GM23338 (cell line): ENCODE data around the gene FLNB.

Source experiments
- CREB1 ChIP-seq: fragments of 250-450 bp; sonication (Bioruptor Pico); IDR thresholded peaks from 2 replicates; pipeline ENCODE4 v1.5.0; 2020; ENCODE audit warnings: low read depth, mild to moderate bottlenecking, moderate library complexity
- CTCF ChIP-seq, 2 experiments: fragments of 200-600 bp in 1 of 2; sonication (generic) in 1 of 2; conservative IDR thresholded peaks; 2 replicates each; pipeline versions ENCODE4 v1.5.1 to v1.6.1; 2016 to 2017; ENCODE audit warnings: antibody characterized with exemption in 2 of 2, low read depth in 2 of 2, mild to moderate bottlenecking in 2 of 2, moderate library complexity in 1 of 2
- EZH2 ChIP-seq: fragments of 200-600 bp; sonication (generic); IDR thresholded peaks from one replicate; pipeline ENCODE4 v1.8.0; 2017; ENCODE audit warnings: antibody characterized with exemption, mild to moderate bottlenecking, low read depth; ENCODE audit not compliant: unreplicated experiment
- POLR2AphosphoS5 ChIP-seq: IDR thresholded peaks from 2 replicates; pipeline ENCODE4 v1.6.1; 2016; ENCODE audit warnings: antibody characterized with exemption, low read depth
- REST ChIP-seq: IDR thresholded peaks from one replicate; pipeline ENCODE4 v1.6.1; 2018; ENCODE audit warnings: antibody characterized with exemption; ENCODE audit not compliant: unreplicated experiment
- ZNF114 ChIP-seq: fragments of 250-450 bp; sonication (Bioruptor Pico); IDR thresholded peaks from 2 replicates; pipeline ENCODE4 v1.5.0; 2020; ENCODE audit warnings: mild to moderate bottlenecking, moderate library complexity

- no peak for TF ChIP-seq CTCF (conservative IDR thresholded peaks at IDR 0.05; ENCODE audit: low read depth in 2 of 2)
- no peak for TF ChIP-seq POLR2AphosphoS5
- TF ChIP-seq ZNF114 (CRISPR knock-in tag) = no peak
- TF ChIP-seq REST = no peak
- TF ChIP-seq EZH2 = no peak
- no peak for TF ChIP-seq CREB1
These were observed 123.0 kb downstream of the FLNB start for GRCh38 chr3:58131101-58131825.
